Measurements from ENCODE around the gene LYZL6. TPM values are rescaled to one million over a fixed set of nuclear protein-coding genes. Genes with fewer than 3 reads are reported as not detected.
A peak's percentile ranks its signal among the peaks of the same experiment; 100 is the strongest.

LYZL6 gene
- total RNA-seq, 1 donor from 2014 or later = not detected

- Histone ChIP-seq H3K27ac (replicated peaks) (peak overlapping the region; percentile 47), H3K36me3 (no peaks in the 10 kb centered on the region)
- intact Hi-C loops (cut with micrococcal nuclease) = no loop called here
Observed at GRCh38 chr17:35973333-35974260, 30.1 kb upstream of the LYZL6 start.

GRCh38 chr17:35972945-35973332 is 29.4 kb upstream of the LYZL6 start:
- no peak for DNase-seq
- H3K27ac ChIP-seq (replicated peaks) = peak overlapping the region; percentile 47
- no peak overlapping the region for H3K4me3 ChIP-seq
- no peaks in the 10 kb centered on the region for H3K27me3 ChIP-seq (ENCODE audit: low read depth)
- intact Hi-C loops (cut with micrococcal nuclease) = no loop called here
- no peaks in the 10 kb centered on the region for H3K9me3 ChIP-seq (replicated peaks)
- no peaks in the 10 kb centered on the region for H3K36me3 ChIP-seq
- peaks cover 28% of the 10 kb centered on the region for H3K4me1 ChIP-seq
- no peak for TF ChIP-seq CTCF (IDR thresholded peaks at IDR 0.05; ENCODE audit: borderline replicate concordance)

More at GRCh38 chr17:35973333-35974260, 30.1 kb upstream of the LYZL6 start:
- no peaks in the 10 kb centered on the region for H3K27me3 ChIP-seq (ENCODE audit: low read depth)
- TF ChIP-seq CTCF (IDR thresholded peaks at IDR 0.05; ENCODE audit: borderline replicate concordance) = no peak
- no peaks in the 10 kb centered on the region for H3K9me3 ChIP-seq (replicated peaks)
- no peak for DNase-seq
- peaks cover 28% of the 10 kb centered on the region for H3K4me1 ChIP-seq
- H3K4me3 ChIP-seq = no peak overlapping the region

- peak overlapping the region; percentile 47 for H3K27ac ChIP-seq (replicated peaks)
Observed at GRCh38 chr17:35972535-35972934, 29.0 kb upstream of the LYZL6 start.

GRCh38 chr17:35972066-35972465 is 28.6 kb upstream of the LYZL6 start:
- H3K9me3 ChIP-seq (replicated peaks) = no peaks in the 10 kb centered on the region
- no peak for DNase-seq
- H3K27ac ChIP-seq (replicated peaks) = peak overlapping the region; percentile 47
- no peak for TF ChIP-seq CTCF (IDR thresholded peaks at IDR 0.05; ENCODE audit: borderline replicate concordance)
- no peaks in the 10 kb centered on the region for H3K27me3 ChIP-seq (ENCODE audit: low read depth)
- peaks cover 28% of the 10 kb centered on the region for H3K4me1 ChIP-seq
- intact Hi-C loops (cut with micrococcal nuclease) = no loop called here
- no peaks in the 10 kb centered on the region for H3K36me3 ChIP-seq
- no peak overlapping the region for H3K4me3 ChIP-seq

More at GRCh38 chr17:35972535-35972934, 29.0 kb upstream of the LYZL6 start:
- Histone ChIP-seq H3K4me1 (peaks cover 28% of the 10 kb centered on the region), H3K4me3 (no peak overlapping the region), H3K36me3 (no peaks in the 10 kb centered on the region), H3K27me3 (ENCODE audit: low read depth) (no peaks in the 10 kb centered on the region), H3K9me3 (replicated peaks) (no peaks in the 10 kb centered on the region)
- no peak for TF ChIP-seq CTCF (IDR thresholded peaks at IDR 0.05; ENCODE audit: borderline replicate concordance)
- intact Hi-C loops (cut with micrococcal nuclease) = no loop called here
- no peak for DNase-seq

- Histone ChIP-seq H3K36me3 (no peaks in the 10 kb centered on the region), H3K27me3 (ENCODE audit: low read depth) (no peaks in the 10 kb centered on the region), H3K4me3 (no peak overlapping the region), H3K4me1 (peaks cover 25% of the 10 kb centered on the region), H3K9me3 (replicated peaks) (no peaks in the 10 kb centered on the region), H3K27ac (replicated peaks) (no peak overlapping the region)
- DNase-seq = peak; percentile 42
- peak; percentile 85 for TF ChIP-seq CTCF (IDR thresholded peaks at IDR 0.05; ENCODE audit: borderline replicate concordance)
- intact Hi-C loops (cut with micrococcal nuclease) = loop anchor here (5.0 to 10.0 kb wide), 2 partner anchors 173 to 515 kb away; partner anchors contain the start of gene ZNHIT3
Observed at GRCh38 chr17:35969558-35970380, 26.3 kb upstream of the LYZL6 start.

Measured in left ventricle myocardium inferior (tissue), 1 donor.